HG02840 (cell line): ENCODE measurements around the gene FCGBP.
"Not testable (repeated sequence)": the region's sequence is repeated elsewhere in the genome, so short reads cannot be mapped to it uniquely, and the experiment has no call there.

Experiments
- ATAC-seq: cut with Tn5 transposase; IDR thresholded peaks from one replicate; pipeline ENCODE4 v1.9.1; 2021; ENCODE audit warnings: mild to moderate bottlenecking, moderate library complexity, moderate number of reproducible peaks; ENCODE audit not compliant: unreplicated experiment, low FRiP score

FCGBP gene

GRCh38 chr19:39919976-39920375 lies 14.5 kb downstream of the FCGBP start:
- no peak for ATAC-seq

GRCh38 chr19:39918183-39918651 lies 16.2 kb downstream of the FCGBP start:
- no peak for ATAC-seq

- no peak for ATAC-seq
Measured at GRCh38 chr19:39917561-39918182, 16.8 kb downstream of the FCGBP start.

- no peak for ATAC-seq
Measured at GRCh38 chr19:39916851-39917396, 17.5 kb downstream of the FCGBP start.

GRCh38 chr19:39916236-39916635 lies 18.2 kb downstream of the FCGBP start:
- ATAC-seq = no peak

GRCh38 chr19:39915848-39916215 lies 18.6 kb downstream of the FCGBP start:
- ATAC-seq = no peak

- no peak for ATAC-seq
Measured at GRCh38 chr19:39915101-39915847, 19.2 kb downstream of the FCGBP start.

GRCh38 chr19:39913682-39914333 lies 20.6 kb downstream of the FCGBP start:
- no peak for ATAC-seq

GRCh38 chr19:39908803-39909202 lies 25.6 kb downstream of the FCGBP start:
- no peak for ATAC-seq

- ATAC-seq = no peak
Measured at GRCh38 chr19:39906820-39907611, 27.4 kb downstream of the FCGBP start.

GRCh38 chr19:39906283-39906682 lies 28.2 kb downstream of the FCGBP start:
- no peak for ATAC-seq

GRCh38 chr19:39903486-39904091 lies 30.8 kb downstream of the FCGBP start:
- not testable (repeated sequence) for ATAC-seq

GRCh38 chr19:39902326-39902725 lies 32.1 kb downstream of the FCGBP start:
- not testable (repeated sequence) for ATAC-seq

- not testable (repeated sequence) for ATAC-seq
Measured at GRCh38 chr19:39901681-39902080, 32.8 kb downstream of the FCGBP start.

- not testable (repeated sequence) for ATAC-seq
Measured at GRCh38 chr19:39898858-39899257, 35.6 kb downstream of the FCGBP start.

- ATAC-seq = not testable (repeated sequence)
Measured at GRCh38 chr19:39897511-39898245, 36.8 kb downstream of the FCGBP start.

- not testable (repeated sequence) for ATAC-seq
Measured at GRCh38 chr19:39895096-39895495, 39.3 kb downstream of the FCGBP start.

GRCh38 chr19:39894236-39894606 lies 40.2 kb downstream of the FCGBP start:
- not testable (repeated sequence) for ATAC-seq
